HG03342 (cell line): Measurements from ENCODE around the gene ARSG.
"Not testable (repeated sequence)": the region's sequence is repeated elsewhere in the genome, so short reads cannot be mapped to it uniquely, and the experiment has no call there.

Source experiments
- ATAC-seq: cut with Tn5 transposase; IDR thresholded peaks from one replicate; pipeline ENCODE4 v1.9.1; 2021; ENCODE audit warnings: mild to moderate bottlenecking, moderate library complexity; ENCODE audit not compliant: unreplicated experiment

Gene ARSG

DNA sequence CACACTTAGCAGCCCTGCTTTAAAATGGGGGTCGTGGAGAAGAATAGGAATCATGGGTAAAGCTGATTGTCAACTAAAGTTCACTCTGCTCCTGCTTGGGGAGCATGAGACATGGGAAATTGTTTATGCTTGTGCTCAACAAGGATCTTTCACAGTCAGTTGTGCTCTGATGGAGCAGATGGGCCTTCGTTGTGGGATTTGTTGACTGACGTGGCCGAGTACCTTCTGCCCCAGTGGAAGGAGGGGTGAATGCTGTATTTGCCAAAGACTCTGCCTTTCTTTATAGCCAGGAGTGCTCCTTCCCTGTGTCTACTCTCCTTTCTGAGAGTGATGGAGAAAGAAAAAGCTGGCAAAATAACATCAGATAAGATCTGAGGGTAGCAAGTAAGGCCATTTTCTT, 11.4 kb downstream of the ARSG start:
- no peak for ATAC-seq

DNA sequence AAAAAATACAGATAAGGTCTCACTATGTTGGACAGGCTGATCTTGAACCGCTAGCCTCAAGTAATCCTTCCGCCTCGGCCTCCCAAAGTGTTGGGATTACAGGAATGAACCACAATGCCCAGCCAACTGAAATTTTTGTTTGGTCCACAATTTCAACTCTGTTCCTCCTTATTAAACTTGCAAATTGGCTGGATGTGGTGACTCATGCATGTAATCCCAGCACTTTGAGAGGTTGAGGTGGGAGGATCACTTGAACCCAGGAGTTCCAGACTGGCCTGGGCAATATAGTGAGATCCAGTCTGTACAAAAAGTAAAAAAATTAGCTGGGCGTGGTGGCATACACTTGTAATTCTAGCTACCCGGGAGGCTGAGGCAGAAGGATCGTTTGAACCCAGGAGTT, 13.4 kb downstream of the ARSG start:
- ATAC-seq, result no peak

DNA sequence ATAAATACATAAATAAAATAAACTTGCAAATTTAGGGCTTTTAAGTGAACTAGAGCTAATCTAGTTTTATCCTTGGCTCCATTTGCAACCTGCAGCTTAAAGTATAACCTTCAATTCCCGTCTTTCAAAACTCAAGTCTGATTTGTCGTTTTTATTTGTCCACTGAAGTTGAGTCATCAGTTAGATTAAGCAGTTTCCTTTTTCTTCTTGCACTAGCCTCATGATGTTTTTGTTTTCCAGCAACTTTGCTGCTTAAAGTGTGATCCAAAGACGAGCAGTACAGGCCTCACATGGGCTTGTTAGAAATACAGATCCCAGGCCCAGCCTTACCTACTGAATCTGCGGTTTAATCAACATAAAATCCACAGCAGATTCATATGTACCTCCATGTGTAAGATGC, 13.8 kb downstream of the ARSG start:
- ATAC-seq, result no peak

DNA sequence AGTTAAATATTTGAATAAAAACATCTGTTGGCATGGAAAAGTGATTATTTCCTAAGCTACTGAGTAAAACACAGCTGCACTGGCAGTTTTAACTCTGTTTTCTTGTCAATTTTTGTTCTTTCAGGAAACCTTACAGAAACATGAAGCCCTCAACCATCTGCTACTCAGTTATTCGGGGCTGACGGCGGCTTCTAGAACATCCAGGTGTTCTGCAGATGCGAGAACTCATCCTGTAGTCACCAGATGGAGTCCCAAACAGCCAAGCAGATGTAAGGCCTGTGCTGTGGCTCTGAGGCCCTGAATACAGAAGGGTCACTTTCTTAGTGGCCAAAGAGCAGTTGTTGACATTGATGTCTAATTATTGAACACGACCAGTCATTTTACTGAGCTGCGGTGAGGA, 15.5 kb downstream of the ARSG start:
- ATAC-seq, result no peak

DNA sequence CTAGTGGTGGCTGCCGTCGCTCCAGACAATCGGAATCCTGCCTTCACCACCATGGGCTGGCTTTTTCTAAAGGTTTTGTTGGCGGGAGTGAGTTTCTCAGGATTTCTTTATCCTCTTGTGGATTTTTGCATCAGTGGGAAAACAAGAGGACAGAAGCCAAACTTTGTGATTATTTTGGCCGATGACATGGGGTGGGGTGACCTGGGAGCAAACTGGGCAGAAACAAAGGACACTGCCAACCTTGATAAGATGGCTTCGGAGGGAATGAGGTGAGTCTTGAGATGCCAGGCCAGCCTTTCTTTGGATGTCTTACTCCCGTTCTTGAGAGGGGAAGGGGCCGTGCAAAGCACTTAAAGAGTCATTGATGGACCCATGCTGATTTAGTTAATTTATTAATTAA, 16.1 kb downstream of the ARSG start:
- ATAC-seq, result no peak

DNA sequence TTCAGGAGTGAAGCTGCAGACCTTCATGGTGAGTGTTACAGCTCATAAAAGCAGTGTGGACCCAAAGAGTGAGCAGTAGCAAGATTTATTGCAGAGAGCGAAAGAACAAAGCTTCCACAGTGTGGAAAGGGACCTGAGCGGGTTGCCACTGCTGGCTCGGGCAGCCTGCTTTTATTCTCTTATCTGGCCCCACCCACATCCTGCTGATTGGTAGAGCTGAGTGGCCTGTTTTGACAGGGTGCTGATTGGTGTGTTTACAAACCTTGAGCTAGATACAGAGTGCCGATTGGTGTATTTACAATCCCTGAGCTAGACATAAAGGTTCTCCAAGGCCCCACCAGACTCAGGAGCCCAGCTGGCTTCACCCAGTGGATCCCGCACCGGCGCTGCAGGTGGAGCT, 17.2 kb downstream of the ARSG start:
- not testable (repeated sequence) for ATAC-seq

DNA sequence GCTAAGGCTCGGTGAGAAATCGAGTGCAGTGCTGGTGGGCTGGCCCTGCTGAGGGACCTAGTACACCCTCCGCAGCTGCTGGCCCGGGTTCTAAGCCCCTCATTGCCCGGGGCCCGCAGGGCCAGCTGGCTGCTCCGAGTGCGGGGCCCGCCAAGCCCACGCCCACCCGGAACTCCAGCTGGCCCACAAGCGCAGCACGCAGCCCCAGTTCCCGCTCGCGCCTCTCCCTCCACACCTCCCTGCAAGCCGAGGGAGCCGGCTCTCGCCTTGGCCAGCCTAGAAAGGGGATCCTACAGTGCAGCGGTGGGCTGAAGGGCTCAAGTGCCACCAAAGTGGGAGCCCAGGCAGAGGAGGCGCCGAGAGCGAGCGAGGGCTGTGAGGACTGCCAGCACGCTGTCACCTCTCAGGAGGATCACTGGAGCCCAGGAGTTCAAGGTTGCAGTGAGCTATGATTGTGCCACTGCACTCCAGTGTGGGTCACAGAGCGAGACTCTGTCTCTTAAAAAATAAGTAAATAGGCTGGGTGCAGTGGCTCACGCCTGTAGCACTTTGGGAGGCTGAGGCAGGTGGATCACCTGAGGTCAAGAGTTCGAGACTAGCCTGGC, 17.9 kb downstream of the ARSG start:
- not testable (repeated sequence) for ATAC-seq

- ATAC-seq, result no peak
Measured at GRCh38 chr17:68310152-68310551, 18.9 kb downstream of the ARSG start.

DNA sequence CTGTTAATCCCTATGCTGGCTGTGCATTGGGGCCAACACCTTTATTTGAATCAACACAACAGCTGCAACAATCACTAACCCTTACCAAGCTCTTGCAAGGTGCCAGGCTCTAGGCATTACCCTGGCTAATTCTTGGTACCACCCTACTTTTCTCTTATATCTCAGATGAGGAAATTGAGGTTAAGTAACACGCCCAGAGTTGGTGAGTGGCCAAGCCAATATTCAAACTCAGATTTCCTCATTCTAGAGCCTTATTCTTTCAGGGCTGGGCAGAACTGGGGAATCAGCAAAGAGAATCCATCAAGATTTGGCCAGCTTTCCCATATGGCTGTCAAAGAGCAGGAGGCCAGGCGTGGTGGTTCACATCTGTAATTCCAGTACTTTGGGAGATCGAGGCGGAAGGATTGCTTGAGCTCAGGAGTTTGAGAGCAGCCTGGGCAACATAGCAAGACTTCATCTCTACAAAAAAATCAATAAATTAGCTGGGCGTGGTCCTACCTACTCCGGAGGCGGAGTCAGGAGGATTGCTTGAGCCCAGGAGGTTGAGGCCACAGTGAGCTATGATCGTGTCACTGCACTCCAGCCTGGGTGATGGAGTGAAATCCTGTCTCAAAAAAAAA, 23.7 kb downstream of the ARSG start:
- ATAC-seq, result no peak

DNA sequence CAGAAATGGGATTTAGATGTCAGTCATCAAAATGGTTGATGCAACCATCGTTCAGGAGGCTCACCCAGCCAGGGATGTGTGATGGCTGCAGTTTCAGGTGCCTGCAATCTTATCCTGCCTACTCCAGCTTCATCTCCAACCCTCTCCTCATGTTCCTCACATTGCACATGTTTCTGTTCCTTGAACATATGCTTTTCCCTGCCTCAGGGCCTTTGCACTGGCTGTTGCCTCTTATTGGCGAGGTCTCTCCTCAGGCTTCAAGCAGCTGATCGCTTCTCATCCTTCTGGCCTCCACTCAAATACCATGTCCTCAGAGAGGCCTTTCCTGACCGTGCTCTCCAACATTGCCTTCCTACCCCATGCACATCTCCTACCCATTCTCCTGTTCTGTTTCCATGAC, 24.6 kb downstream of the ARSG start:
- ATAC-seq, result no peak

DNA sequence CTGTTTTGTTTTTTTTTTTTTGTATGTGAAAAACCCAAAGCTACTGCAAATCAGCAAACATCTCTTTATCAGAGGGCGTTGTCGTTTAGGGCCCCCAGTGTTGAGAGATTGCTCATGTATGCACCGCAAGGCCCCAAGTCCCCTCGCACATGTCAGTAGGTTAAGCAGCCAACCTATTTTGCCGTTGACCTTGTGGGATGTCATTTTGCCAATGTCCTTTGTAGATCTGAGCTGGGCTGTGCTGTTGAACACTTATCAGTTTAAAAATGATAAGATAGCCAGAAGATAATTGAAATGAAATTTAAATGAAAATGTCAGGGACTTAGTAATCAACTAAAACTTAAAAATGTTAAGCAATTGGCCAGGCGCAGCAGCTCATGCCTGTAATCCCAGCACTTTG, 26.2 kb downstream of the ARSG start:
- ATAC-seq, result no peak

DNA sequence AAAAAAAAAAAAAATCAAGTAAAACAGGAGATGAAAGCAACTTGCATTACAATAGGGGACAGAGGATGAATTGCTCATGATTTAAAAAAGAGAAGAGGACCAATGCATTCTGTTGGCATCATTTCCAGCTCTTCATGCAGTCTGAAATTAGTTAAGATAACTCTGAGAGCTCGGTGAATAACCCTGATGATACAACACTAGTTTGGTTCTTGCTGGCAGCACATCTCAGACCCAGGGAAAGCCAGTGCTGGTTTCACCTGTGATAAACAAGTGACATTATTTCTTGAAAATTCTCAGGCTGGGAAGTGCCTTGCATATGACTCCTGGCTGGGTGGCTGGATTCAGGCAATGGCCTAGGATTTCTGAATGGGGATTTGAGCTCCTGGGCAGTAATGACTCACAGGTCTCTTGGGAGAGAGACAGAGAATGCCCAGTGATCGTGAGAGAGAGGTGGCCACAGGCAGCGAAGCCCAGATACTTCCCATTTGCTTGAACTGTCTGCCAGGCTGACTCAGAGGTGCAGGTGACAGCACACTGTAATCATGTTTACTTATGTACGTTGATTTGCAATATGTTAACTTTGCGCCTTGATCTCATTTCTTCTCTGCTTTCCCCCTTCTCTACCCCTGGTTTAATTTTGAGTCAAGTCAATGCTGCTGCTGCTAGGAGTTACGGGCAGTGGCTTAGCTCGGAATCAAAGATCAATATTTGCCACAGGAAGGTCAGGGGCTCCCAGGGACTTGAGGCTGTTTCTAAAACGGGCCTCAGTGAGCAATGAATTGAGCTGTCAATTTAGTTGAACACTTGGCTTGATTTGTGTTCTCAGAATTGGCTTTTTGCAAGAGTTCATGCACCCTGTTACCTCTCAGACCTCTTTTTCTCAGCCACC, 27.1 kb downstream of the ARSG start:
- no peak for ATAC-seq

DNA sequence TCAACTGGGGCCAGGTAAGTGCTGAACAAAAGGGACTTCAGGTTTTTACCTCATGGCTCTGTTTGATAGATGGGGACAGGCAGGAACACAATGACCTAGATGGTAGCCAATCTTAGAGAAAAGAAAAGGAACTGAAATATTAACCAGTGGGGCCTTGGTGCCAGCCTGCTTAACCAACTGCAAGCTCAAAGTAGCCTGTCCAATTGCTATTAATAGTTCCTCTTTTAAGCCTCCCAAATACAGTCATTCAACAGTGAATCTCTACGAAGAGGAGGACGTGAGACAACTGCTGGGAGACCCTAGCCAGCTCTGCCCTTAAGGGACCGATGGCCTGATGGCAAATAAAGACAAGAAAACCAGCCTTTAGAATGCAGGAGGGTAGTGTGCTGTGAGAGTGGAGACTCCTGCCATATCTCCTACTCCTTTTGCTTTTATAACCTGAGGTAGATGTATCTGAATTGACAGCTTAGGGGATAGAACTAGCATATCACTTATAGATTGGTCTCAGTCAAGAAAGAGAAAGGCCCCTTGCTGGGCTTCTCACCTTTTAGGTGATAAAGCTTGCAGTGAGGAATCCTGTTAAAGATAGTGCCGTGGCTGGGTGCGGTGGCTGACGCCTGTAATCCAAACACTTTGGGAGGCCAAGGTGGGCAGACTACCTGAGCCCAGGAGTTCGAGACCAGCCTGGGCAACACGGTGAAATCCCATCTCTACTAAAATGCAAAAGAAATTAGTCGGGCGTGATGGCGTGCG, 28.3 kb downstream of the ARSG start:
- no peak for ATAC-seq

DNA sequence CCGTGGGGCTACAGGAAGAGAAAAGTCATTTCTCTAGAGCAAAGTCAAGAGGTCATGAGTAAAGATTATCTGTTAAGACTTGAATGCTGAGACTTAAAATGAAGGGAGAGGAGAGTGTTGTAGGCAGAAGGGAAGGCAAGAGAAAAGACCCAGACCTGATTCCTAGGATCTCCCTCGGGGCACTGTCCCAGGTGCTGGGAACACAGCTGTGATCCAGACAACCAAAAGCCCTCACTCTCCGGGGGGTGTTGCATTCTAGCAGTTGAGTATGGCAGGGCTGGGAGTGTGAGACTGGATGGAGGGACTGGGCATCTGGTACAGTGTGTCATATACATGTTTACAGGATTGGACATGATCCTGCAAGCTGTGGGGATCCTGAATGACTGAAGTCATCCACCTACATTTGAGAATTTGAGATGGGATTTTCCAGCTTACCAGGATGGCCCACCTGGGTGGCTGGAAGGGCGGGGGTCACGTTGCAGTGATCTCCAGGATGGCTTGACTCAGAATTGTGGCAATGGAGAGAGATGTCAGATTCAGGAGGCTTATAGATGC, 29.1 kb downstream of the ARSG start:
- no peak for ATAC-seq

GRCh38 chr17:68320943-68321555, 29.8 kb downstream of the ARSG start:
- ATAC-seq, result no peak

GRCh38 chr17:68321556-68321954, 30.3 kb downstream of the ARSG start:
- no peak for ATAC-seq

DNA sequence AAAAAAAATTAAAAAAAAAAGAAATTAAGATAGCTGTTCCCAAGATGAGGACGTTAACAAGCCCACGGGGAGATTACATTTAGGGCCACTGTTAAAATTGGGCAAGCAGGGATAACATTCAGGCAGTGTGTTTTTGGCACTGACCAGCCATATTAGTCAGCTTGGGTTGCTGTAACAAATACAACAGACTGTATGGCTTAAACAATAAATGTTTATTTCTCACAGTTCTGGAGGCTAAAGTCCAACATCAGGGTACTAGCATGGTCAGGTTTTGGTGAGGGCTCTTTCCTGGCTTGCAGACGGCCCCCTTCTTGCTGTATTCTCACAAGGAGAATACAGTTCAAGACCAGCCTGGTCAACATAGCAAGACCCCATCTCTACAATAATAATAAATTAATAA, 31.3 kb downstream of the ARSG start:
- no peak for ATAC-seq

- ATAC-seq, result no peak
Measured at GRCh38 chr17:68324114-68324513, 32.8 kb downstream of the ARSG start.

- no peak for ATAC-seq
Measured at GRCh38 chr17:68324654-68325336, 33.5 kb downstream of the ARSG start.

DNA sequence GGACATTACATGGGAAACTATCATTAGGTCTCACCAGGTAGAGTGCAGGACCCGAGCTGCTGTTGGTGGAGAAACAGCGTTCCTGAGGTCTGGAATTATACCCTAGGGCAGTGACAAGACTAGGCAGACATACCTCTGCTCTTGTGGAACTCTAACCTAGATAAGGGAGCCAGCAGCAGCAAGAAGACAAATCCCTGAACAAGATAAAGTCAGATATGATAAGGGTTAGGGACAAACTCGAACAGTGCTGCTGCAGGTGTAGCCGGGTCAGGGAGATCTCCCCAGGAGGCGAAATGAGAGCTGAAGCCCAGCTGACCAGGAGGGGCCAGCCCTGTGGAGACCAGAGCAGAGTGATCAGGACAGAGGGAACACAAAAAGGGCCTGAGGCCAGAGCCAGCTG, 34.7 kb downstream of the ARSG start:
- no peak for ATAC-seq
